HG03520 (cell line): Measurements from ENCODE around the gene MUC16.

Experiments
- ATAC-seq: cut with Tn5 transposase; IDR thresholded peaks from one replicate; pipeline ENCODE4 v1.9.1; 2021; ENCODE audit warnings: mild to moderate bottlenecking, moderate library complexity; ENCODE audit not compliant: unreplicated experiment

MUC16 gene

GRCh38 chr19:9010693-9011092 lies 484 bp upstream of the MUC16 start:
- no peak for ATAC-seq

GRCh38 chr19:9009431-9009830 lies 778 bp downstream of the MUC16 start:
- ATAC-seq = no peak

DNA sequence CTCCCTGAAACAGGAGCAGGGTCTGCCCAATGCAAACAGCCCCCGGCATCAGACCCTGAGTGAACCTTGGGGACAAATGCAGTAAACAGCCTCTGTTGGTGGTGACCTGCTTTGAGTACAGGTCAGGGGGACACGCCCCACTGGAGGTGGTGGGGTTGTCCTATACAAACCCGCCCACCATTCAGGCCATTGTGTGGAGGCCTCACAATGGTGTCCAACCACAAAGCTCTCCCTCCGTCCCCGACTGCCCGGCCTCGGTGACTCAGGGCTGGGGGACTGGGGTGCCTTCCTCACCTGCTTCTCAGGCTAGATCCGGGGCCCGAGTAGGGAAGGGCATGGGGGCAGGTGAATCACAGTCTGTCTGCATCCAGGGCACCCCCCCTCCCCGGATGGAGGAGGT lies 1.5 kb downstream of the MUC16 start:
- no peak for ATAC-seq

DNA sequence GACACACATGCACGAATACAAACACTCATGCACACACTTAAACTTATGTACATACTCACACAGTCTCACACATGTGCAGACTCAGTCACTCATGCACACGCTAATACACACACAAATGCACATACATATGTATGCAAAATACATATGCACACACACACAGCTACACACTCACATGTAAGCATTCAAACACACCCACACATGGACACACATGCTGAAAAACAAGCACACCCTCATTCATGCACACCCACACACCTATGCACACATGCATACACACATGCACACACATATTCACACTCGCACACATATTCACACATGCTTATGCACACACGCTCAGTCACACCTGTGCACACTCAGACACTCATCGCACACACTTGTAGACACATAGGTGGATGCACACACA lies 9.3 kb downstream of the MUC16 start:
- ATAC-seq = no peak

DNA sequence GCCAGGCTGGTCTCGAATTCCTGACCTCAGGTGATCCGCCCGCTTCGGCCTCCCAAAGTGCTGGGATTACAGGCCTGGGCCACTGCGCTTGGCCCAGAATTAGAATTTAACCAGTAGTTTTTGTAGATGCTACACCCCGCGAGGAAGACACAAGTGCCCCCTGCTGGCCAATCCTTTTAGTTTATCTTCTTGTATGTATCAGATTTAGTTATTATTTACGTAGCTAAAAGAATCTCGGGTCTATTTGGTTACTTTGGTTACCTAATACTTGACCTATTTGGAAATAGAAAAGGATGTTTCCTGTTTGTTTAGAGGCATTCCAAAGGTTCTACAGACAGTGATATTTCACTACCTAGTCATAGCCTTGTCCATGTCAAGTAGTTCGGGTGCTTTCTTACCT lies 22.0 kb downstream of the MUC16 start:
- ATAC-seq = no peak

DNA sequence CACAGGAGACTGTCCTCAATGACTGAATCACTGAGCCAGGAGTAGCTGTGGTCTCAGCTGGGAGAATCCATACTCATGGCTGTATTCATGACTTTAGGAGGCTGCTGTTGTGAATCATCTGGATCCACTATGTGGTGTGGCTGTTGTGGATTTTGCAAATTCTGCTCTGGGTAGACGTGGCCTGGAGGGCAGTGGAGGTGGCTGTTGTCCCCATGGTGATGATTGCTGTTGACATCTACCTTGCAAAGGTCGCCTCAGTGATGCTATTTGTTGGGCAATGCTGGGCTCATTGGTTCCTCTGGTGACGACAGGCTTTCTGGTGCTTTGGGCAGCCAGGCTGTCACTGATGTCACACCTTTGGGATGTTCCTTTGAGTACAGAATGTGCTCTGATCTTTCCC lies 23.9 kb downstream of the MUC16 start:
- ATAC-seq = no peak

- ATAC-seq = no peak
Observed at GRCh38 chr19:8973501-8974091, 36.6 kb downstream of the MUC16 start.

- no peak for ATAC-seq
Observed at GRCh38 chr19:8965887-8966286, 44.3 kb downstream of the MUC16 start.
